ENCODE measurements around the gene TOP2A.
"Not testable (repeated sequence)": the region's sequence is repeated elsewhere in the genome, so short reads cannot be mapped to it uniquely, and the experiment has no call there.

TOP2A gene

DNA sequence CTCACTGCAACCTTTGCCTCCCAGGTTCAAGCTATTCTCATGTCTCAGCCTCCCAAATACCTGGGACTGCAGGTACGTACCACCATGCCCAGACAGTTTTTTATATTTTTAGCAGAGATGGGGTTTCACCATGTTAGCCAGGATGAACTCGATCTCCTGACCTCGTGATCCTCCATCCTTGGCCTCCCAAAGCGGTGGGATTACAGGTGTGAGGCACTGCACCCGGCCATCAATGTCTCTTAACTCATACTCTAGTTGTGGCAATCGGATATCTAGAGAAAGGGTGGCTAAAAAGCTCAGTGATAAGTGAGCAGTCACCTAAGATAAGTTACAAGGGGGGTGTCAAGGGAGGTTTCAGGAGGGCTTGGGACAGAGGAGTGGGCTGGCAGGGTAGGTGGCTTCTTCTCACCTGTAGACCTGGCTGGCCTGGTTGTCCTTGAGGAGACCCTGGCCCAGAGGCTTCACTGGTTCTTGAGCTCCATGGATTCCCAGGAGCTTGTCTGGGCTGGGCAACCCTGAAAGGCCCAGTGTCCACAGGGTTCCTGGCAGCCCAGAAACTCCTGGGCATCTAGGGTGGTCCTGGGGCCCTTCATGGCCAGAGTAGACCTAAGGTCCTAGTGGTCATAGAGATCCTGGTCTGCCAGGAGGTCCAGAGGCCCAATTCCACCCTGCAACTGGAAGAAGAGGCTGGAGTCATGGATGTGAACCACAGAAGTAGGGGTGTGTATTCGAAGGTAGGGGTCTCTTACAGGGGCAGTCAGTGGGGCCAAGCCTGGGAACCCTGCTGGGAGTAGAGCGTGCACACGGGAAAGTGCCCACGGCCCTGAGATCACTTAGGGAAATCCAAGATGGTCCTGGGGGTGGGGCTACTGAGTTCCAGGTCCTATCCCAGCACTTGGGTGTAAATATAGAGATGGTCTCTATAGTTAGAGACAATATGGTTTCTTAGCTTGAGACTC is 12.9 kb upstream of the TOP2A start:
- DNase-seq, result peak; percentile 7

GRCh38 chr17:40427002-40427491 is 9.4 kb upstream of the TOP2A start:
- peak; percentile 18 for DNase-seq

DNA sequence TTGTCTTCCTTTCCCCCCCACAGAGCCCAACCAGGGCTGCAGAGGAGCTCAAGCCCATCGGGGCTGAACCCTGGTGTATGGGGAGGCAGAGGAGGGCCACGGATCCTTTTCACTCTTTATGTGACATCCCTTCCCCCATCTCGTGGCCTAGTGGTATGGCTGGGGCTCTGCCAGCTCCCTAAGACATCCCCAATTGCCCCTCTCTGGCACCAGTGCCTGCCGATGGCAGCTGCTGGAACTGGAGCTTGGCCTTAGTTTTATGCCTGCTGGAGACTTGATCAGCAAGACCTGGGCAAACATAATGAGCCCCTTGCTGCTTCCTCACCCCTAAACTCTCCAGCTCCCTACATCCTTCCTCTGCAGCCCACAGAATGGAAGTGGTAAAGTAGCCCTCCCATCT is 8.0 kb upstream of the TOP2A start:
- DNase-seq, result peak; percentile 14

- DNase-seq, result no peak
These were observed 5.4 kb upstream of the TOP2A start for GRCh38 chr17:40422990-40423633.

GRCh38 chr17:40419559-40420331 is 2.0 kb upstream of the TOP2A start:
- no peak for DNase-seq

DNA sequence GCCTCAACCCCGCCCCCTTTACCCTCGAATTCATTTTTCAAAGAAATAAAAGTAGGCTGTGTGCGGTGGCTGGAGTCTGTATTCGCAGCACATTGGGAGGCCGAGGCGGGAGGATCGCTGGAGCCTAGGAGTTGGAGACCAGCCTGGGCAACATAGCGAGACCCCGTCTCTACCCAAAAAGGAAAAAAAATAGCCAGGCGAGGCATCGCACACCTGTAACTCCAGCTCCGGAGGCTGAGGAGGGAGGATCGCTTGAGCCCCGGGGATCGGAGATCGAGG is 671 bp upstream of the TOP2A start:
- DNase-seq, result no peak

DNA sequence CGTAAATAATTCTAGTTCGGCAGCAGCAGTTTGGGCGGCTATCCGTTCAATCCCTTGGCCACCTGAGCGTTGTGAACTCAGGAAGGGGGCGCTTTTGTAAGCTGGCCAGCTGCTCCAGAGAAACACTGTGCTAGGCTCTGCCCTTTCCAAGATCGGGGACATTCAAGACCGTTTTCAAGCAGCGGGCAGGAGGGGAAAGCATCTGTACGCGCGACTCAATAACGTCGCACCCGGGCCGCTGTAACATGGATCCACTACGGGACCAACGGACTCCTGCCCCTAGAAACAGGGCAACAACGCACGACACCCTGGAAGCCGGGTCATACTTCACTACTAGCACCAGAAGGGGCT is 463 bp downstream of the TOP2A start:
- no peak for DNase-seq

DNA sequence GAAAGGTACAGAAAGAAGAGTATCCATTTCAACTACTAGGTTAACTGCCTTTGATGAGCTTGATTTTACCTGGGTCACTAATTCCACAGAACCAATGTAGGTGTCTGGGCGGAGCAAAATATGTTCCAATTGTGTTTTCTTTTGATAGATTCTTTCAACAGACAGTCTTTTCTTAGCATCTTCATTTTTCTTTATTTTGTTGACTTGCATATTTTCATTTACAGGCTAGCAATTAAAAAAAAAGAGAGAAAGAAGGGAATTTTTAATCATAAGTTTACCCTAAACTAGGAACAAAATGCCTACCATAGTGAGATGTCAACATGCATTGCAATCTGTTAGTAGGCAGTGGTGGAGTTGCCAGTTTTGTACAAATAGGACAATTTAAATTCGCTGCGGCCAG is 1.0 kb downstream of the TOP2A start:
- DNase-seq, result no peak

- no peak for DNase-seq
These were observed 2.3 kb downstream of the TOP2A start for GRCh38 chr17:40415390-40415789.

DNA sequence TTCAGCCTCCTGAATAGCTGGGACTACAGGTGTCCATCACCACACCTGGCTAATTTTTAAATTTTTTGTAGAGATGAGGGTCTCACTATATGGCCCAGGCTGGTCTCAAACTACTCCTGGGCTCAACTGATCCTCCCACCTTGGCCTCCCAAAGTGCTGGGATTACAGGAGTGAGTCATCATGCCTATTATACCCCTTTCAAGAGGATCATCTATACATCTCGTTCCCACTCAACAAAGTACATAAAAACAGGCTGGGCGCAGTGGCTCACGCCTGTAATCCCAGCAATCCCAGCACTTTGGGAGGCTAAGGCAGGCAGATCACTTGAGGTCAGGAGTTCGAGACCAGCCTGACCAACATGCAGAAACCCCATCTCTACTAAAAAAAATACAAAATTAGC is 3.4 kb downstream of the TOP2A start:
- DNase-seq, result not testable (repeated sequence)

- no peak for DNase-seq
These were observed 4.8 kb downstream of the TOP2A start for GRCh38 chr17:40412880-40413279.

DNA sequence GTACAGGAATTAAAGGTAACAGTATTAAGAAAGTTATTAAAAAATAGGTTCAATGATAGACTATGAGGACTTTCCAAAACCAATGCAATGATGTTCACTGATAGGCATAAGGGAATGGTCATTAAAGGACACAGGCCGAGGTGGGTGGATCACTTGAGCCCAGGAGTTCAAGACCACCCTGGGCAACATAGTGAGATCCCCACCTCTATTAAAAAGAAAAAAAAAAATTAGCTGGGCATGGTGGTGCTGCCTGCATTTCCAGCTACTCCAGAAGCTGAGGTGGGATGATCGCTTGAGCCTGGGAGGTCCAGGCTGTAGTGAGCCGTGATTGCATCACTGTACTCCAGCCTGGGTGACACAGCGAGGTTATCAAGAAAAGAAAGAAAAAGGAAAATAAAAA is 5.9 kb downstream of the TOP2A start:
- DNase-seq, result no peak

DNA sequence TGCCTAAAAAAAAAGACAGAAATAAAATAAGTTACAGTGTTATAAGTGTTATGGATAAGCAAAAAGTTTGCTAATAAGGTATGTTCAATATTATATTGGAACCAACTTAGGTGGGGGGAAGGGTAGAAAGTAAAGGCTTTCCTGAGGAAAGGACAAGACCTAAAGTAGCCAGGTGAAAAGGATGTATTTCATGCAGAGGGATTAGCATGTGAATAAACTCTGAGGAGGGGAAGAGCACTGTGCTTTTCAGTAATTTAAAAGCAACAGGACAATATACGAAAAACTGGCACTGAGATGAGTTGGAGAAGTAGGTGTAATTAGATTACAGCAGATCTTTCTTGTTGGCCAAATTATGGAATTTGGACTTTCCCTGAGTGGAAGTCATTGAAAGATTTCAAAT is 7.6 kb downstream of the TOP2A start:
- no peak for DNase-seq

GRCh38 chr17:40409540-40409939 is 8.2 kb downstream of the TOP2A start:
- not testable (repeated sequence) for DNase-seq

DNA sequence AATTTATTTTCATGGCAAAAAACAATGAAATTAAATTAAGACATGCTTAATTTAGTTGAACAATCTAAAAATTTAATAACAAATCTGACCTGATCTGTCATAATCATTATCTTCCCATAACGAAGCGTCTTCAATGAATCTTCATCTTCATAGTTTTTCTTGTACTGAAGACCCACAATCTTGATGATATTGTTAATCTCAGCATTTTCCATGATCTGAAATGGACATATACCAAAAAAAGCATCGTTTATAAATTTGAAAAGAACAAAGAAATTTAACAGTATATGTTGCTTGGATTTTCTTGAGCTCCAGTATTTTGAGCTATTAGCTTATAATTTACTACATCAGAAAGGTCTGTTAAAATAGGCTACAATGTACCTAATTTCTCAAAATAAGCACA is 10.2 kb downstream of the TOP2A start:
- no peak for DNase-seq

DNA sequence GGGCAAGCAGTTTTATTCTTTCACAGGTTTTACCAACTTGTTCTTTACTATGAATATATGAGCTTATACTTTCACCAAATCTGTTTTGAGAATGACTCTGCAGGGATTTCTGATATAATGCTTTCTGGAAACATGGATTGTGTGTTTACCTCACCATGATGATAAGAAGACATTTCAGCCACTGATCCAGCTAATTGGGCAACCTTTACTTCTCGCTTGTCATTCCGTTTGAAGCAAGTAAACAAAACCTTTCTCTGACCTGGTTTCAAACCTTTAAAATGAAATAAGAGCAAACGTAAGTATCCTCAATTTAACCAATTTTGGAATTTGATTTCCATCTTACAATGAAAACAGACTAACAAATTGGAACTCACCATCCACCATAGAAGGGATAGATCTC is 13.7 kb downstream of the TOP2A start:
- no peak for DNase-seq

DNA sequence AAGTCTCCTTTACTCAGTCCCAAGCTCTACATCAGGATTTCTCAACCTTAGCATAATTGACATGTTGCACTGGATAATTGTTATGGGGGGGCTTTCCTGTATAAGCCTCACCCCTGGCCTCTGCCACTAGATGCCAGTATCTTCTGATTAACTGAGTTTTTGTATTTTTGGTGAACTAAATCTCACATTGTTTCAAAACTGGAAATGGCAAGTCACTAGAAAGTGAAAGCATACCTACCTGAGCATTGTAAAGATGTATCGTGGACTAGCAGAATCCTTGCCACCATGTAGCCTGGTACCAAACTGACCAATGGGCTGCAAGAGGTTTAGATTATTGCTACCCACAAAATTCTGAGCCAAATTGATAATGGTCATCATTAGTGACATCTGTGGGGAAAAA is 15.0 kb downstream of the TOP2A start:
- DNase-seq, result no peak

DNA sequence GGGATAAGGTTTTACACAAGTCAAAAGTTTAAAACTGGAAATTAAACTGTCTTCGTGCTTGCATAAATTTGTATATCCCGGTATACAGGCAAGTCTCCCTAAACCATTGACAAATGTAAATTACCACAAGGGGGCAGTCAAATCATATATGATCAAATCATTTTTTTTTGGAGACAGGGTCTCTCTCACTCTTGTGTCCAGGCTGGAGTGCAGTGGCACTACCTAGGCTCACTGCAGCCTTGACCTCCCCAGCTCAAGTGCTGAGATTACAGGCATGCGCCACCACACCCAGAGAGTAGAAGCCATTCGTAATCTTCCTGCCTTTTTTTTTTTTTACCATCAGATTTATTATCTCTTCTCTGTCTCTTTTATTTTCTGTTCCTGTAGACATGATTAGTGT is 18.5 kb downstream of the TOP2A start:
- peak; percentile 40 for DNase-seq

DNA sequence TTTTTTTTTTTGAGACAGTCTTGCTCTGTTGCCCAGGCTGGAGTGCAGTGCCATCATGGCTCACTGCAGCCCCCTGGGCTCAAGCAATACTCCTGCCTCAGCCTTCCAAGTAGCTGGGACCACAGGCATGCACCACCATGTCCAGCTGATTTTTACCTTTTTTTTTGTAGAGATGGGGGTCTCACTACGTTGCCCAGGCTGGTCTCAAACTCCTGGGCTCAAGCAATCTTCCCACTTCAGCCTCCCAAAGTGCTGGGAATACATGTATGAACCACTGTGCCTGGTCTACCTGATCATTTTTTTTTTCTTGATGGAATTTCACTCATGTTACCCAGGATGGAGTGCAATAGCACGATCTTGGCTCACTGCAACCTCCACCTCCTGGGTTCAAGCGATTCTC is 31.1 kb downstream of the TOP2A start:
- DNase-seq, result not testable (repeated sequence)

DNA sequence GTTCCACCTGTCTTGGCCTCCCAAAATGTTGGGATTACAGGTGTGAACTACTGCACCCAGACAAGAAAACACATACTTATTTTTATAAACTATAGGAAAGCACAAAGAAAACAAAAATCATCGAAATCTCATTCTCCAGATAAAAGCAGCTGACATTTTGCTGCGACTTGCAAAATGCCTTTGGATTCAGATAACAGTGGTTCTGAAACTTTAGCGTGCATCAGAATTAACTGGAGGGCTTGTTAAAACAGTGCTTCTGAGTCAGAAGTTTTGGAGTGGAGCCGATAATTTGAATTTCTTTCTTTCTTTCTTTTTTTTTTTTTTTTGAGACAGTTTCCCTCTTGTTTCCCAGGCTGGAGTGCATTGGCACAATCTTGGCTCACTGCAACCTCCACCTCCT is 35.4 kb downstream of the TOP2A start:
- DNase-seq, result no peak

- no peak for DNase-seq
These were observed 38.7 kb downstream of the TOP2A start for GRCh38 chr17:40378966-40379365.

- DNase-seq, result no peak
These were observed 39.9 kb downstream of the TOP2A start for GRCh38 chr17:40377832-40378231.

- DNase-seq, result not testable (repeated sequence)
These were observed 41.2 kb downstream of the TOP2A start for GRCh38 chr17:40376541-40376940.

GRCh38 chr17:40375786-40376185 is 41.9 kb downstream of the TOP2A start:
- not testable (repeated sequence) for DNase-seq
